ENCODE results near the gene CD84.
"Not testable (repeated sequence)": the region's sequence is repeated elsewhere in the genome, so short reads cannot be mapped to it uniquely, and the experiment has no call there.

CD84 gene

GRCh38 chr1:160540859-160541233 lies 38.5 kb downstream of the CD84 start:
- no peak for DNase-seq (ENCODE audit: low spot score)

DNA sequence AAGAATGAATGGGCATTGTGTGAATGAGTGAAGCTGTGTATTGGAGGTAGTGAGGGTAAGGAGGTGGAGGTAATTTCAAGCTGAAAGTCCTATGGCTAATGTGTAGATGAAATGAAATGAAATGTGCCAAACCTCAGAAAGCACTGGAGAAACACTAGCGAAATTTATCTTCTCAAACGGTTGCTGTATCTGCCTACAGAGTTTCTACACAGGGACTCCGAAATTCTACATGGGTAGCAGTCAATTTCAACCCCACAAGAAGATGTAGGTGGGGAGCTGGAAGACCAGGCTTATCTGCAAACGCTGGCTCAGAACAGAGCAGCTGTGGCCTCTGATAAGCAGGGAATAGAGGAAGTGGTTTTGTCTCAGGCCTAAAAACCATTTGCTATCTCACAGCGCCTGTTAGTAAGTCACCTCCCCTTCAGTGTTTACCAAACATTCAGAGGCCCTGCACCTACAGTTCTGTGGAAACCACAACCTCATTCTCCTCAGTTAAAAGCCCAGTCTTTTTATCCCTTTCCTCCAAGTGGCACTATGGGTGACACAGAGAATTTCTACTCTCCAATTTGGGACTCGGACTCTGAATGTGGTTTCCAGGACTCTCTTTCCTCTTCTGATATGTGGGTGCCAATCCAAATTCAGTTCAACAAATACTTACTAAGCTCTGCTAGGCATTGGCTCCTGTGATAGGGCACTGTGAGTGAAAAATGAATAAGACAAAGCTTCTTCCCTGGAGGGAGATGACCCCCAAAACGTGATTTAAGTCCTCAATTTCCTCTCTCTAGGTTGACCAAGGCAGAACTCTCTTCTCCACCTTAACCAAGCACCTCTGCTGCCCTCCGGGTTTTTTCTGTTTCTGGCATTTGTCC lies 39.1 kb downstream of the CD84 start:
- DNase-seq (ENCODE audit: low spot score): peak; percentile 42

GRCh38 chr1:160539684-160539989 lies 39.7 kb downstream of the CD84 start:
- no peak for DNase-seq (ENCODE audit: low spot score)

DNA sequence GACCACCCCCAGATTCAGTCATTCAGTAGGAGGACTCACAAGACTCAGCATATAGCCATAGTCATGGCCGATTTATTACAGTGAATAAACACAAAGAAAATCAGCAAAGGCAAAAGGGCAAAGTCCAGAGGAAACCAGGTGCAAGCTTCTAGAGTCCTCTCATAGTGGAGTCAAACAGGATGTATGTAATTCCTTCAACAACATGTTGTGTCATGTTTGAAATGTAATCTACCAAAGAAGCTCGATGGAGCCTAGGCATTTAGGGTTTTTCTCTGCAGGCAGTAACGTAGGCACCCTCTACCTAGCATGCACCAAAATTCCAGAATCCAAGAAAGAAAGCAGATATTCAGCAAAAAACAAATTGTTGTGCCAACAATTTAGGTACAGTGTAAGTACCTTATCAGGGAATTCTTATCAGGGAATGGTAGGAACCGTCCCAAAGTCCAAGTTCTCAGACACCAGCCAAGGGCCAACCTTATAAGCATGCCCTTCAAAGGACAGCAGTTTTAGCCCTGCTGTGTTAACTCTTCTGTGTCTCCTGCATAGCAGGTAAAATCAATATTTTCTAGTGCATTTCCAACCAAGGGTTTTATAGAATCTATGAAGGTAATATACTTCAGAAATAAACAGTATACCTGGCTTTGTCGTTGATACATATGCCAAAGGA lies 40.2 kb downstream of the CD84 start:
- peak; percentile 78 for DNase-seq (ENCODE audit: low spot score)

DNA sequence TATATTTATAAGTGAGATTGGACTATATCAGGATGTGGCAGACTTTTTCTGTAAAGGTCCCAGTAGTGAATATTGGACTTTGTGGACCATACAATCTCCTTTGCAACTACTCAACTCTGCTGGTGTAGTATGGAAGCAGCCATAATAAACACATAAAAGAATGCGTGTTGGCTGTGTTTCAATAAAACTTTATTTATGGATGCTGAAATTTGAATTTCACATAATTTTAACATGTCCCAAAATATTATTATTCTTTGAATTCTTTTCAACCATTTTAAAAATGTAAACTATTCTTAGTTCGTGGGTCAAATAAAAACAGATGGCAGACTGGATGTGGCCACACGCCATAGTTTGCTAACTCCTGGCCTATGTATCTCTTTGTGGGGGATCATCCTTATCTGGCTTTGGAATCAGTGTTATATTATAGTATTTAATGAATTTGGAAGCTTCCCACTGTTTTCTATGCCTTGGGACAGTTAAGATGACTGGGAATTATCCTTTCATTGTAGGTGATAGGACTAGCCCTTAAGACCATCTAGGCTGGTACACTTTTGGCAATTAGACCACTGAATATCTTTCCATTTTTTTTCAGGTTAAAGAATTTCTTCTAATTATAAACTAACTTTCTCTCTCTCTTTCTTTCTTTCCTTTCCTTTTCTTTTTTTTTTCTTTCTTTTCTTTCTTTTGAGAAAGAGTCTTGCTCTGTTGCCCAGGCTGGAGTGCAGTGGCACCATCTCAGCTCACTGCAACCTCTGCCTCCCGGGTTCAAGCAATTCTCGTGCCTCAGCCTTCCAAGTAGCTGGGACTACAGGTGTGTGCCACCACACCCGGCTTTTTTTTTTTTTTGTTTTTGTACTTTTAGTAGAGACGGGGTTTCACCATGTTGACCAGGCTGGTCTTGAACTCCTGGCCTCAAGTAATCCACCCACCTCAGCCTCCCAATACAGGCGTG lies 41.3 kb downstream of the CD84 start:
- DNase-seq (ENCODE audit: low spot score): no peak

GRCh38 chr1:160534823-160535605 lies 44.3 kb downstream of the CD84 start:
- DNase-seq (ENCODE audit: low spot score): no peak

DNA sequence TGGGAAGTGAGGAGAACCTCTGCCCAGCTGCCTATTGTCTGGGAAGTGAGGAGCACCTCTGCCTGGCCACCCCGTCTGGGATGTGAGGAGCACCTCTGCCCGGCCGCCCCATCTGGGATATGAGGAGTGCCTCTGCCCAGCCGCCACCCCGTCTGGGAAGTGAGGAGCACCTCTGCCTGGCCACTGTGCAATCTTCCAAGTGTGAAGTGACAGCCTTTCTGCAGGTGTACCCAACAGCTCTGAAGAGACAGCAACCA lies 46.8 kb downstream of the CD84 start:
- not testable (repeated sequence) for DNase-seq (ENCODE audit: low spot score)

GRCh38 chr1:160531809-160532556 lies 47.3 kb downstream of the CD84 start:
- DNase-seq (ENCODE audit: low spot score): not testable (repeated sequence)

GRCh38 chr1:160529401-160529952 lies 49.8 kb downstream of the CD84 start:
- not testable (repeated sequence) for DNase-seq (ENCODE audit: low spot score)

GRCh38 chr1:160523789-160524188 lies 55.5 kb downstream of the CD84 start:
- DNase-seq (ENCODE audit: low spot score): not testable (repeated sequence)

- no peak for DNase-seq (ENCODE audit: low spot score)
Measured at GRCh38 chr1:160522622-160523345, 56.5 kb downstream of the CD84 start, which contains the start of gene SLAMF6. SLAMF6 (minus strand) TSS chr1:160523255; CDS start chr1:160523192, 63 bp downstream.

DNA sequence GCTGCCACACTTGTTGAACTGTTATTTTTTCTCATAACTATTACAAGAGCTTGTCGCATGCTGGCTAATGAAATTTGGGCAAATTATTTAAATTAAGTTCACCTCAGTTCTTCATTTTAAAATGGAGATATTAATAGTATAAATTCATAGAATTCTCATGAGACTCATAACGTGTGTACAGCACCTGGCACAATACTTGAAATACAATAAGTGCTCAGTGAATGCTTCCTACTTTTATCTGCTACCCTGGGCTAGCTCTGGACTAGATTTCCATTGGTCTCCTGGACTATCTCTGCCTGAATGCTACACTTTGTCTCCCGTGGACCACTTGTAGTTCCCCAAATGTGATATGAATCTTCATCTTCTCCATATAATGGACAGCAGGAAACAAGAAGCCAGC lies 57.2 kb downstream of the CD84 start:
- no peak for DNase-seq (ENCODE audit: low spot score)

DNA sequence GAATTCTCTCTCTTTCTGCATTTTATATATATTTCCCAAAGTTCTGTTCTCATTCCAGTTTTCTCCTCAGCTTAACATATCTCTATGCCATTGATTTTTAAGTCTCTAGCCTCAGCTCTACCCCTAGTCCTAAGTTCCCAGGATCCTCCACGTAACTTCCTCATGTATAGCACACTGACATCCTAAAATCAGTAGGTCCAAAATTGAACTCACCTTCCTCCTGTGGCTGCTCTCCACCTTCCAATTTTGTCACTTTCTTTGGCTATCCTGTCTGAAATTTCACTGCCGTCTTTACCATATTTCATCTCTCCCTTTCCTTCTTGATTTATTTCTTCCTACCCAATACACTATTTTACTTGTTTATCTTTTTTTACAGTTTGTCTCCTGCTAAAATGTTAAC lies 57.7 kb downstream of the CD84 start:
- no peak for DNase-seq (ENCODE audit: low spot score)

DNA sequence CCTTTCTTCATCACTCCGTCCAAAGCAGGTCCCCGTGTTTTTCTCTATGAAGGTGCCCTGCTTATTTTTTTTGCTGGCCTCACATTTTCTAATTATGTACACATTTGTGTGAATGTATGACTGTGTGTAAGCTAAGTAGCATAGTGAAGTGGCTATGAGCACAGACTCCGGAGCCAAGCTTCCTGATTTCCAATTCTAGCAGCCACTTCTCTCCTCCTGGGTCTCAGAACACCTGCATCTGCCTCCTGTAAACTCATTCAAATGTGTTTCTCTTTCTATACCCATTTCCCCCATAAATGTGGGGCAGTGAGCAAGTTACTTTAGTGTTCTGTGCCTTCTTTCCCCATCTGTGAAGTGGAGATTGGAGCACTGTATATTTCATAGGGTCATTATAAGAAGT lies 58.3 kb downstream of the CD84 start:
- DNase-seq (ENCODE audit: low spot score): no peak

GRCh38 chr1:160520582-160520981 lies 58.7 kb downstream of the CD84 start:
- DNase-seq (ENCODE audit: low spot score): peak; percentile 67

GRCh38 chr1:160519642-160520435 lies 59.5 kb downstream of the CD84 start:
- DNase-seq (ENCODE audit: low spot score): peak; percentile 67

- DNase-seq (ENCODE audit: low spot score): not testable (repeated sequence)
Measured at GRCh38 chr1:160517519-160517918, 61.8 kb downstream of the CD84 start.

DNA sequence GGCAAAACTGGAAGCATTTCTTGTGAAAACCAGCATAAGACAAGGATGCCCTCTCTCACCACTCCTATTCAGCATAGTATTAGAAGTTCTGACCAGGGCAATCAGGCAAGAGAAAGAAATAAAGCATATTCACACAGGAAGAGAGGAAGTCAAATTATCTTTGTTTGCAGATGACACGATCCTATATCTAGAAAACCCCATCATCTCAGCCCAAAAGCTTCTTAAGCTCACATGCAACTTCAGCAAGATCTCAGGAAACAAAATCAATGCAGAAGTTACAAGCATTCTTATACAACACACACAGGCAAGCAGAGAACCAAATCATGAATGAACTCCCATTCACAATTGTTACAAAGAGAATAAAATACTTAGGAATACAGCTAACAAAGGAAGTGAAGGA lies 63.4 kb downstream of the CD84 start:
- not testable (repeated sequence) for DNase-seq (ENCODE audit: low spot score)

GRCh38 chr1:160504651-160505050 lies 74.6 kb downstream of the CD84 start:
- no peak for DNase-seq (ENCODE audit: low spot score)
